Ovary (tissue), 9 donors: ENCODE data around the gene CBX4. TPM values are rescaled to one million over a fixed set of nuclear protein-coding genes. Genes with fewer than 3 reads are reported as not detected.

Experiments used
- DNase-seq, 5 donors: peaks; one replicate each; pipeline ENCODE4 v3.0.0-alpha.2; 2019 to 2020
- H3K27ac ChIP-seq, 2 donors: fragments of 200-600 bp; one replicate each; pipeline versions ENCODE4 v1.5.1 to v1.8.0; 2019 to 2022
- H3K27me3 ChIP-seq: fragments of 200-600 bp; one replicate; pipeline ENCODE4 v1.8.0; 2022
- H3K36me3 ChIP-seq: fragments of 200-600 bp; sonication (generic); one replicate; pipeline ENCODE4 v1.5.1; 2019
- H3K4me1 ChIP-seq: one replicate; pipeline ENCODE4 v1.8.1; 2013; ENCODE audit warnings: mild to moderate bottlenecking, moderate library complexity; ENCODE audit not compliant: insufficient read depth
- H3K4me3 ChIP-seq: fragments of 200-600 bp; sonication (generic); one replicate; pipeline ENCODE4 v1.5.1; 2017
- H3K9me3 ChIP-seq, 2 donors: fragments of 200-600 bp in 1 of 2; sonication (generic) in 1 of 2; one replicate each; pipeline versions ENCODE4 v1.5.1 to v1.8.1; 2013 to 2019; ENCODE audit warnings: mild to moderate bottlenecking in 1 of 2, moderate library complexity in 1 of 2
- EP300 ChIP-seq: sonication (generic); formaldehyde crosslinking; IDR thresholded peaks from one replicate; pipeline ENCODE4 v1.6.1; 2017; ENCODE audit warnings: antibody characterized with exemption
- POLR2A ChIP-seq: fragments of 450-650 bp; IDR thresholded peaks from one replicate; pipeline ENCODE4 v1.6.1; 2017; ENCODE audit warnings: antibody characterized with exemption, mild to moderate bottlenecking, moderate library complexity
- WGBS, 3 donors: extraction: QIAGEN DNeasy Blood & Tissue Kit in 1 of 3; methylation state at CpG; one replicate each; pipeline versions ENCODE4 v1.1.5 to v1.1.7; 2013 to 2017; 5-methylcytosine and 5-hydroxymethylcytosine counted together
- intact Hi-C, 4 donors: fragments of 100-400 bp; cut with DNase I; formaldehyde crosslinking; loops; one replicate each; pipeline versions ENCODE4 v1.11.0 to v1.15.1; 2022 to 2023
- polyA plus RNA-seq, 2 donors: library from polyadenylated mRNA; stranded (reverse); fragments of 200-250 nt in 1 of 2; fragments of 350-450 nt in 1 of 2; fragmentation: Illumina TruSeq in 1 of 2; extraction: RNeasy Lipid Tissue Mini Kit (QIAGEN cat#74804) in 1 of 2; gene quantifications; one replicate each; pipeline ENCODE4 v1.2.3, GENCODE V29; 2013 to 2014
- total RNA-seq, 7 donors: library from RNA; depleted of rRNA in 2 of 7; stranded (reverse); fragments of >200 nt in 2 of 7; fragmentation: NEBNext Ultra II Directional in 3 of 7; extraction: Animal tissue kit (Norgen Biotek cat#: 25700) in 3 of 7; gene quantifications; one replicate each; pipeline versions ENCODE4 v1.1.0 to v1.2.4, GENCODE V29; 2016 to 2023
- TF ChIP-seq, protein P1 (sequence below), 3 donors: fragments of 450-650 bp in 2 of 3; fragments of 200-600 bp in 1 of 3; IDR thresholded peaks; one replicate each; pipeline versions ENCODE4 v1.5.1 to v1.8.0; 2016 to 2022; ENCODE audit warnings: antibody characterized with exemption in 3 of 3, mild to moderate bottlenecking in 1 of 3
- donor health status: DM: no; HTN: no; CAD: no; lungs with moderate emphysema.
- donor health status: DM: no; HTN: no; CAD: no.
- donor health status: Bipolar disorder and iron deficiency.
- donor health status: DM: yes; HTN: yes; CAD: no.
- donor health status: DM: no; HTN: no; CAD: no.
- donor health status: DM: yes; HTN: yes; CAD: no.

Gene CBX4
- total and polyA plus RNA-seq, 9 donors: 5.5 to 27.9 (median 16.0) TPM

DNA sequence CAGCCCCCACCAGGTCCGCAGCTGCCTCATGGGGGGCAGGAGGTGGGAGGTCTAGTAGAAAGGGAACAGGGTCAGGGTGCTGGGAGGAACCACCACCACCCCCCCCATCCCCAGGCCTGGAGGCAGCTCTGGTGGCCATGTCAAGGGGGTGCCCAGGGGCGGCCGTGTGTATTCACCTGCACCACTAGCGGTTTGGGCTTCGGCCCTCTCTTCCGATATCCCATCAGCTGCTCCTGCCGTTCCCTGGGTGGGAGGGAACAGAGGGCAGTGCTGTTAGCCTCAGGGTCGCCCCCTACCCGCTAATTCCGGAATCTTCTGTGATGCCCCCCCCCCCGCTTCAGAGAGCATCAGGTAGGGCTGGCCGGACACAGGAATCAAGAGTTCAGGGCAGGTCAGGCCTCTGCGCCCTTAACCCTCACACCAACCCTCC, 3.8 kb downstream of the CBX4 start:
- no peaks in the 10 kb centered on the region for H3K36me3 ChIP-seq
- no peak for DNase-seq
- no peaks in the 10 kb centered on the region for H3K9me3 ChIP-seq
- H3K27ac ChIP-seq: no peak overlapping the region
- intact Hi-C loops: no loop called here
- 78 to 82% (median 81%) methylated on average over 13 of the region's 13 CpGs for WGBS, 3 donors
- peaks cover 27% of the 10 kb centered on the region for H3K4me1 ChIP-seq
- no peaks in the 10 kb centered on the region for H3K27me3 ChIP-seq
- TF ChIP-seq EP300 (no peak), POLR2A (no peak)
- TF ChIP-seq, protein P1, sequence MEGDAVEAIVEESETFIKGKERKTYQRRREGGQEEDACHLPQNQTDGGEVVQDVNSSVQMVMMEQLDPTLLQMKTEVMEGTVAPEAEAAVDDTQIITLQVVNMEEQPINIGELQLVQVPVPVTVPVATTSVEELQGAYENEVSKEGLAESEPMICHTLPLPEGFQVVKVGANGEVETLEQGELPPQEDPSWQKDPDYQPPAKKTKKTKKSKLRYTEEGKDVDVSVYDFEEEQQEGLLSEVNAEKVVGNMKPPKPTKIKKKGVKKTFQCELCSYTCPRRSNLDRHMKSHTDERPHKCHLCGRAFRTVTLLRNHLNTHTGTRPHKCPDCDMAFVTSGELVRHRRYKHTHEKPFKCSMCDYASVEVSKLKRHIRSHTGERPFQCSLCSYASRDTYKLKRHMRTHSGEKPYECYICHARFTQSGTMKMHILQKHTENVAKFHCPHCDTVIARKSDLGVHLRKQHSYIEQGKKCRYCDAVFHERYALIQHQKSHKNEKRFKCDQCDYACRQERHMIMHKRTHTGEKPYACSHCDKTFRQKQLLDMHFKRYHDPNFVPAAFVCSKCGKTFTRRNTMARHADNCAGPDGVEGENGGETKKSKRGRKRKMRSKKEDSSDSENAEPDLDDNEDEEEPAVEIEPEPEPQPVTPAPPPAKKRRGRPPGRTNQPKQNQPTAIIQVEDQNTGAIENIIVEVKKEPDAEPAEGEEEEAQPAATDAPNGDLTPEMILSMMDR (IDR thresholded peaks at IDR 0.05): no peak
- H3K4me3 ChIP-seq: no peak overlapping the region

DNA sequence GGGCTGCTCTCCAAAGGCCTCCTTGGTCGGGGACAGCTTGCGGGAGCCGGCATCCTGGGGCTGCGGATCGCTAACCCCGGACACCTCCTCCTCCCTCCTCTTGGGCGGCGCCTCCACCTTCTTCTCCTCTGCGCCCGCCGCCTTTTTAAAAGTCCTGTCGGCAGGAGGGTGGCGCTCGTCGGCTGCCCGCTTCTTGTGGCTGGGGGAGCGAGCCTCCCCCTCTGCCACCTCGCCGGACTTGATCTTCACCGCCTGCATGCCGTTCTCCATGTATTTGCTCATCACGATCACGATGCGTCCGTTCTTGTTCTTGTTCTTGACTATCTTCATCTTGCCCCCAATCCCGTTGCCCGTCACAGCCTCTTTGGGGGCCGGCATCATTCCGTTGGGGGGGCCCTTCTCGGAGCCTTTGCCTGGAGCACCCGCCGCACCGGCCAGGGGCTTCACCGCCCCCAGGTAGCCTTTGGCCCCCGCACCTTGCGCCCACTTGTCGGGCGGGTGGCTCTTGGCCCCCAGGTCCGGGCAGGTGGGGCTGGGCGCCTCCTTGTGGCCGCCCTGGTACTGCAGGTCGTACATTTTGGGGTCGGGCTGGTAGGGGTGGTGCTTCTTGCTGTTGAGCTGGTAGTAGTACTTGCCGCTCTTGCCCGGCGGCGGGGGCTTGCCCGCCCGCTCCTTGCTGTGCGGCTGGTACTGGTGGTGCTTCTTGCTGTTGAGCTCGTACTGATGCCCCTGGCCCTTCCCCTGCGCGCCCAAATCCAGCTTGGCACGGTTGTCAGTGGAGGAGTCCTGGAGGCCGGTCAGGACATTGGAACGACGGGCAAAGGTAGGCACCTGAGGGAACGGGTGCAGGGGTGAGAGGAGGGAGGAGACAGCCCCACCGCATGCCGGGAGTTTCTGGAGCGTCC, 4.4 kb downstream of the CBX4 start:
- 86 to 88% (median 86%) methylated on average over 61 of the region's 61 CpGs for WGBS, 3 donors
- no peaks in the 10 kb centered on the region for H3K9me3 ChIP-seq
- H3K27ac ChIP-seq: no peak overlapping the region
- H3K4me3 ChIP-seq: no peak overlapping the region
- intact Hi-C loops: no loop called here
- TF ChIP-seq POLR2A (no peak), EP300 (no peak)
- TF ChIP-seq, protein P1 (IDR thresholded peaks at IDR 0.05): peak in 2 of 3 donors; percentile 26 to 45
- peaks cover 25% of the 10 kb centered on the region for H3K4me1 ChIP-seq
- H3K36me3 ChIP-seq: no peaks in the 10 kb centered on the region
- peak in 1 of 5 donors; percentile 53 for DNase-seq
- H3K27me3 ChIP-seq: no peaks in the 10 kb centered on the region

DNA sequence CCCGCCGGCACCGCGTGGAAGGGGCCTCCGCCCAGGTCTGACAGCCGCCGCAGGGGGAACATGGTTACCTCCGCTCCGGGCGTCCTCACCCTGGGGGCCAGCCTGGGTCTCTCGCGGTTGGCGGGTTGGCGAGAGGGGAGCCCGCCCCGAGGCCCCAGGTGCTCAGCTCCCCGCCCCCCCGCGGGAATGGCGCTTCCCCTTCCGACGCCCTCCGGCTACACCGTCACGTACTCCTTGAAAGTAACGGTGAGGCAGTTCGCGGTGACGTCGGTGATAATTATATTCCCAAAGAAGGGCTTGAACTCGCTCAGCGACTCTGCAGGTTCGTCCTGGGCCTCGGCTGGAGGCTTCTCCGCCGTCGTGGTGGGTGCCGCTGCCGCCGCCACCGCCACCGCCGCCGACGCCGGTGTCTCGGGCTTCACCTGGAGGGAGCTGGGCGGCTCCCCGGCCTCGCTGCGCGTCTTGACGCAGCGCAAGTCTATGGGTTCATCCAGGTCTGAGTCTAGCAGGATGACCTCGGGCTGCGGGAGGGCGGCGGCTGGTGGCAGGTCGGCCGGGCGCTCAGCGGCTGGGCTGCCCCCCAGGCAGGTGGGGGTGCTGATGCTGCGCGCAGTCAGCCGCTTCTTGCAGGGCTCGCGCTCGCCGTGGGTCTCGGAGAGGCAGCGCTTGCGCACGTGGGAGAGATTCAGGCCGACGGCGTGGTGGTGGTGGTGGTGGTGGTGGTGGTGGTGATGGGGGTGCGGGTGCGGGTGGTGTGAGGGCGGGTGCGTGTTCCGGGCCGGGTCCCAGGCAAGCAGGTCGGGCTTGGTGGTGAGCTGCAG, 5.3 kb downstream of the CBX4 start:
- intact Hi-C loops: no loop called here
- Histone ChIP-seq H3K4me1 (peaks cover 25% of the 10 kb centered on the region), H3K4me3 (no peak overlapping the region), H3K27ac (no peak overlapping the region), H3K36me3 (no peaks in the 10 kb centered on the region), H3K27me3 (no peaks in the 10 kb centered on the region), H3K9me3 (no peaks in the 10 kb centered on the region)
- peak in 2 of 5 donors; percentile 35 to 43 for DNase-seq
- TF ChIP-seq EP300 (no peak), POLR2A (no peak)
- TF ChIP-seq, protein P1 (IDR thresholded peaks at IDR 0.05): no peak
- 87 to 90% (median 88%) methylated on average over 78 to 83 of the region's 83 CpGs for WGBS, 3 donors

DNA sequence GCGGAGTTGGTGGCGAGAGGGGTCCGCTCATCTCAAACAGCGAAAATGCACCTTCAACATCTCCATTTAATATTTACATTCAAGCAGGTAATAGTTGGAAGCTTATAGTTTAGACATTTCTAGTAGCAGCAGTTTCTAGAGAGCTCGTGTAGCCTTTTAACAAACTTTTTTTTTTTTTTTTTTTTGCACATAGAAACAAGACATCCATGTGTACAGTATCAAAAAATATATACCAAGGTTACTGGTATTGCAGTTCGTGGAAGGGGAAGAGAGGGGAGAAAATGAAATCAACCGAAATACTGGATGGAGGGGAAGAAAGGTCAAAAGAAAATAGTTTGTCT, 6.2 kb downstream of the CBX4 start:
- H3K4me3 ChIP-seq: no peak overlapping the region
- H3K27me3 ChIP-seq: no peaks in the 10 kb centered on the region
- H3K4me1 ChIP-seq: peaks cover 25% of the 10 kb centered on the region
- intact Hi-C loops: no loop called here
- TF ChIP-seq, protein P1 (IDR thresholded peaks at IDR 0.05): no peak
- TF ChIP-seq EP300 (no peak), POLR2A (no peak)
- no peaks in the 10 kb centered on the region for H3K36me3 ChIP-seq
- 81 to 93% (median 86%) methylated on average over 7 of the region's 7 CpGs for WGBS, 3 donors
- no peaks in the 10 kb centered on the region for H3K9me3 ChIP-seq
- DNase-seq: no peak
- no peak overlapping the region for H3K27ac ChIP-seq
